Nephron (organoid): Measurements from ENCODE around the gene MFSD6L.

Experiments used
- H3K27ac Mint-ChIP-seq, 3 experiments: 2 replicates each; pipeline ENCODE4 v1.8.0; 2020; ENCODE audit warnings: mixed read lengths in 3 of 3, mild to moderate bottlenecking in 2 of 3, moderate library complexity in 1 of 3
- H3K27me3 Mint-ChIP-seq: 2 replicates; pipeline ENCODE4 v1.8.0; 2021; ENCODE audit warnings: low read depth, mild to moderate bottlenecking, moderate library complexity, mixed read lengths
- H3K36me3 Mint-ChIP-seq: 2 replicates; pipeline ENCODE4 v1.8.0; 2020; ENCODE audit warnings: low read depth, mixed read lengths
- H3K4me1 Mint-ChIP-seq: 2 replicates; pipeline ENCODE4 v1.8.0; 2020; ENCODE audit warnings: mixed read lengths
- H3K4me3 Mint-ChIP-seq, 3 experiments: 2 replicates each; pipeline ENCODE4 v1.8.0; 2020; ENCODE audit warnings: mild to moderate bottlenecking in 3 of 3, mixed read lengths in 3 of 3, moderate library complexity in 2 of 3
- H3K9me3 Mint-ChIP-seq: 2 replicates; pipeline ENCODE4 v1.8.0; 2020; ENCODE audit warnings: mixed read lengths
- TF ChIP-seq, protein P1 (sequence below), 3 experiments: fragments of 200-600 bp; sonication (generic); IDR thresholded peaks; one replicate each; pipeline ENCODE4 v1.5.0; 2021; ENCODE audit warnings: antibody characterized with exemption in 3 of 3; ENCODE audit not compliant: unreplicated experiment in 3 of 3

Gene MFSD6L

DNA sequence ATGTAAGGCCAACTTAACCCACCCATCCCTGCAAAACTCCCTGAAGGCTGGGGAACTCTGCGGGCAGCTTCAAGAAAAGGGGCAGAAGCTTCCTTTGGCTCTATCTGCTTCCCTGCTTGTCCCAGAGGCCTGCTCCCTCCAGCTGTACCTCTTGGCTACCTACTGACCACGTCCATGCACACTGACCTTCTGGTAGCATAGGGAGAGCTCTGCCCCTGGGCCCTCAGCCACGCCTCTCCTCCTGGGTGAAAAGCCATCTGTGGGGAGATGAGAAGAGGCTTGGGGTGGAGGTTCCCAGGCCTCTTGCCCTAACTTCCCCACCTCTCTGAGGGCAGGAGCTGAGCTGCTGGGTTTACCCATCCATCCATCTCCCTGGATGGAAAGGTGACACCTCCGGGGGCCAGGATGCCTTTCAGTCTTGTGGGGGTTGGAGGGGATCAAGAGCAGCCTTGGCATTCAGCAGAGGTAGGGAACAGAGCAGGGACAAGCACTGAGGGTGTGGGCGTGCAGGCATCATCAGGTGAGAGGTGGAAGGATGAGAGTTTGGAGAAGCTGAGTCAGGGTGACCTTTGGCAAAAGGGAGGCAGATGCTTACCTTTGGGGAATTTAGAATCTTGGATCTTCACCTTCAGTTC is 23.4 kb upstream of the MFSD6L start:
- no peak overlapping the region for H3K27ac Mint-ChIP-seq
- TF ChIP-seq, protein P1, sequence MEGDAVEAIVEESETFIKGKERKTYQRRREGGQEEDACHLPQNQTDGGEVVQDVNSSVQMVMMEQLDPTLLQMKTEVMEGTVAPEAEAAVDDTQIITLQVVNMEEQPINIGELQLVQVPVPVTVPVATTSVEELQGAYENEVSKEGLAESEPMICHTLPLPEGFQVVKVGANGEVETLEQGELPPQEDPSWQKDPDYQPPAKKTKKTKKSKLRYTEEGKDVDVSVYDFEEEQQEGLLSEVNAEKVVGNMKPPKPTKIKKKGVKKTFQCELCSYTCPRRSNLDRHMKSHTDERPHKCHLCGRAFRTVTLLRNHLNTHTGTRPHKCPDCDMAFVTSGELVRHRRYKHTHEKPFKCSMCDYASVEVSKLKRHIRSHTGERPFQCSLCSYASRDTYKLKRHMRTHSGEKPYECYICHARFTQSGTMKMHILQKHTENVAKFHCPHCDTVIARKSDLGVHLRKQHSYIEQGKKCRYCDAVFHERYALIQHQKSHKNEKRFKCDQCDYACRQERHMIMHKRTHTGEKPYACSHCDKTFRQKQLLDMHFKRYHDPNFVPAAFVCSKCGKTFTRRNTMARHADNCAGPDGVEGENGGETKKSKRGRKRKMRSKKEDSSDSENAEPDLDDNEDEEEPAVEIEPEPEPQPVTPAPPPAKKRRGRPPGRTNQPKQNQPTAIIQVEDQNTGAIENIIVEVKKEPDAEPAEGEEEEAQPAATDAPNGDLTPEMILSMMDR (IDR thresholded peaks at IDR 0.05; ENCODE audit: unreplicated experiment in 3 of 3) = no peak
- H3K4me3 Mint-ChIP-seq = no peak overlapping the region
- H3K9me3 Mint-ChIP-seq = peaks cover 18% of the 10 kb centered on the region
- H3K27me3 Mint-ChIP-seq = peaks cover 31% of the 10 kb centered on the region
- H3K4me1 Mint-ChIP-seq = no peaks in the 10 kb centered on the region
- H3K36me3 Mint-ChIP-seq = no peaks in the 10 kb centered on the region

DNA sequence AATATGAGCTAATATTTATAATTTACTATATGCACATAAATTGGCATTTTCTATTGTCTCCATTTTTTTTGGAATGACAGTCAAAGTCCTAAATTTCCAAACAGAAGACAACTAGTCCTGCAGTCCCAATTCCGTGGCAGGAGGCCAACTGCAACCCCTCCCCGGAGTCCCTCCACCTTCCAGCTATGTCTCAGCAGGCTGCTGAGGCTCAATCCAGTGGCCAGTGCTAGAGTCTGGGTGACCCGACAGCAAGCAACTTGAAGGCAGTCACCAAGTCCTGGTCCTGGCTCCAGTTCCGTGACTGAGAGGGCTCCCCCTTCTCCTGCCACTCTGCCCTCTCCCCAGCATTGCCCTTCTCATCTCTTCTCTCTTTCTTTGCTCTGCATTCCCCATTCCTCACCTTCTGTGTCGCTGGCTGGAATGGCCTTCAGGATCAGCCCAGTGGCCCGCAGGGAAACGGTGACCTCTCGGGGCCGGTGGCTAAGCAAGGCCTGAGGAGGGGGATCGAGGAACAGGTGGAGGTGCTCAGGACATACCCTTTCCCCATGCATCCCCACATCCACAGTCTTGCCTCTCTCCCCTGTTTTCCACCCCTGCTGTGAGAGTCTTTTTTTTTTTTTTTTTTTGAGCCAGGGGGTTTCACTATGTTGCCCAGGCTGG is 22.4 kb upstream of the MFSD6L start:
- Mint-ChIP-seq H3K36me3 (no peaks in the 10 kb centered on the region), H3K27ac (no peak overlapping the region), H3K9me3 (peaks cover 18% of the 10 kb centered on the region), H3K4me3 (no peak overlapping the region), H3K27me3 (peaks cover 36% of the 10 kb centered on the region), H3K4me1 (no peaks in the 10 kb centered on the region)
- TF ChIP-seq, protein P1 (IDR thresholded peaks at IDR 0.05; ENCODE audit: unreplicated experiment in 3 of 3) = no peak

DNA sequence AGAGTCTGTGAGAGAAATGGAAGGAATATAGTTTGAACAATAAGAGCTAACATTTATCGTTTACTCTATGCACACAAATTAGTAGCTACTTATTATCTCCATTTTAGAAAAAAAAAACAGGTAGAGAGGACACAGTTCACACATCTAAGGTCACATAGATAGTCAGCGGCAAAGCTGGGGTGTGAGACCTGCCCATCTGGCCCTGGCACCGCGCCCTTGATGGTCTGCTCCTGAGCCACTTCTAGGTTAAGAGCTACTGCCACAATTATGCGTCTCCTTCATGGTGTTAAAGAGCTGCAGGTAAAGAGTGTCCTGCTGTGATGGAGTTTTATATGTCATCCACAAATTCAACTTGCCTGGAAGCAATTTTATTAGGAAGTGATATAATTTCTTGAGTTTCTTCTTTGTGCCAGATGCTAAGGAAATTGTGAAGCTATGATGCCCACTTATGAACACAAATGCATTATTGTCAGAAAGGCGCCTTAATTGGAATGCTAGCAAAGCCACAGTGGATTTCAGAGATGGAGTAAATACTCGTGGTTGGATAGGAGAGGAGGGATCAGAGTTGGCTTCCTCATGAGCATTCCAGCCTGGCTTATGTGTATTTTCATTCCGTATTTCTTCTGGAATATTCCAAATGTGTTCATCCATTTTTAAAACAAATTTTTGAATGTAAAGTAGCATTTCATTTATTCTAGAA is 21.3 kb upstream of the MFSD6L start:
- TF ChIP-seq, protein P1 (IDR thresholded peaks at IDR 0.05; ENCODE audit: unreplicated experiment in 3 of 3) = no peak
- Mint-ChIP-seq H3K9me3 (peaks cover 18% of the 10 kb centered on the region), H3K36me3 (no peaks in the 10 kb centered on the region), H3K27ac (no peak overlapping the region), H3K4me1 (no peaks in the 10 kb centered on the region), H3K27me3 (peaks cover 42% of the 10 kb centered on the region), H3K4me3 (no peak overlapping the region)

DNA sequence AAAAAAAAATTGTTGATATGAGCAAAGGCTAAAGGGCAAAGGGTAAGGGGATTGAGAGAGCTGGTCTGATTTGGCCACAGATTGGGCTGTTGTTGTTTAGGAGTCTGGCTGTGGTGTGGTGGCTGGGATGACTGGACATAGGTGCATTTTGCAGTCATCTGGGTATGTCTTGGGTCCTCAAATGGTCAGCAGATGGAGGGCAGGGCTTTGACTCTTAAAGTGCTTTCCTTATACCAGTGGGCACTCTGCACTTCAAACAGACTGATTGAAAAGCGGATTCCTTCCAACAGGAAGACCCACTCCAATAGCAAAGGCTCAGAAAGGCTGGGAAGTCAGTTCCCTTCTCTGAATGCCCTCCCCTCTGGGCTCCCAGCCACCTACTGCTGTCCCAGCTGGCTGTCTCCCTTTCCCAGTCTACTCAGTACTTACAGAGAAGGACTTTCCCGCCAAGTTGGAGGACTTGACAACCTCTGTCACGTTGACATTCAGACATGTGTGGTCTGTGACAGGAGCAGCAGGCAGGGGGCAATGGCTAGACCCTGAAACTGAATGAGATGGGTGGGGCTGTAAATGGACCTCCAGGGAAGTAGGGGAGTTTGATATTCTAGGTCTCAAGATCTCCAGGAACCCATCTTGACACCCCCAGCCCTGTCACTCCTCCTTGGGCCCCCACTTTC is 19.6 kb upstream of the MFSD6L start:
- no peaks in the 10 kb centered on the region for H3K36me3 Mint-ChIP-seq
- H3K4me3 Mint-ChIP-seq = no peak overlapping the region
- H3K27me3 Mint-ChIP-seq = peaks cover 58% of the 10 kb centered on the region
- TF ChIP-seq, protein P1 (IDR thresholded peaks at IDR 0.05; ENCODE audit: unreplicated experiment in 3 of 3) = no peak
- no peak overlapping the region for H3K27ac Mint-ChIP-seq
- peaks cover 10% of the 10 kb centered on the region for H3K9me3 Mint-ChIP-seq
- no peaks in the 10 kb centered on the region for H3K4me1 Mint-ChIP-seq

DNA sequence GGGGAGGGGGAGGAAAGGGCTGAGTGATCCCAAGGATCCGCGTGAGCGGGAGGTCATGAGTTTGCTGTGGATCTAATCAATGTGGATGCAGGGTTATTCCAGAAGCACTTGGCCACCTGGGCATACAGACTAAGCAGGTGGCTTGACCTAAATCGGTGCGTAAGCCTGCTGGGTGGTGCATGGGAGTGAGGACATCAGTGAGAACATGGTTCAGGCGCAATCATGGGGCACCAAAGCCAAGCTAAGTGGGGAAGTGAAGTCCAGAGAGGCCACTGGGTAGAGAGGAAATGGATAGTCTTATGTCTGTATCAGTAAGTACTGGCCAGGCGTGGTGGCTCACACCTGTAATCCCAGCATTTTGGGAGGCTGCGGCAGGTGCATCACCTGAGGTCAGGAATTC is 18.9 kb upstream of the MFSD6L start:
- Mint-ChIP-seq H3K36me3 (no peaks in the 10 kb centered on the region), H3K27me3 (peaks cover 60% of the 10 kb centered on the region), H3K4me1 (no peaks in the 10 kb centered on the region), H3K9me3 (peaks cover 9% of the 10 kb centered on the region), H3K27ac (no peak overlapping the region), H3K4me3 (no peak overlapping the region)
- TF ChIP-seq, protein P1 (IDR thresholded peaks at IDR 0.05; ENCODE audit: unreplicated experiment in 3 of 3) = no peak
